Endothelial cell of umbilical vein (primary cell): ENCODE results near the gene STXBP2.

Experiments used
- TF ChIP-seq, protein P1 (sequence below), 2 donors: IDR thresholded peaks; 1 replicate in 1 of 2; 2 replicates in 1 of 2; pipeline ENCODE4 v1.5.1; 2011; ENCODE audit warnings: low read length in 2 of 2, mild to moderate bottlenecking in 2 of 2, moderate library complexity in 2 of 2, control low read depth in 1 of 2, inconsistent platforms in 1 of 2, low read depth in 1 of 2; ENCODE audit not compliant: insufficient read depth in 1 of 2; ENCODE audit errors: extremely low read depth in 1 of 2
- TF ChIP-seq, protein P2 (sequence below): IDR thresholded peaks from 2 replicates; pipeline ENCODE4 v1.6.1; 2011; ENCODE audit not compliant: insufficient read depth, insufficient read length

DNA sequence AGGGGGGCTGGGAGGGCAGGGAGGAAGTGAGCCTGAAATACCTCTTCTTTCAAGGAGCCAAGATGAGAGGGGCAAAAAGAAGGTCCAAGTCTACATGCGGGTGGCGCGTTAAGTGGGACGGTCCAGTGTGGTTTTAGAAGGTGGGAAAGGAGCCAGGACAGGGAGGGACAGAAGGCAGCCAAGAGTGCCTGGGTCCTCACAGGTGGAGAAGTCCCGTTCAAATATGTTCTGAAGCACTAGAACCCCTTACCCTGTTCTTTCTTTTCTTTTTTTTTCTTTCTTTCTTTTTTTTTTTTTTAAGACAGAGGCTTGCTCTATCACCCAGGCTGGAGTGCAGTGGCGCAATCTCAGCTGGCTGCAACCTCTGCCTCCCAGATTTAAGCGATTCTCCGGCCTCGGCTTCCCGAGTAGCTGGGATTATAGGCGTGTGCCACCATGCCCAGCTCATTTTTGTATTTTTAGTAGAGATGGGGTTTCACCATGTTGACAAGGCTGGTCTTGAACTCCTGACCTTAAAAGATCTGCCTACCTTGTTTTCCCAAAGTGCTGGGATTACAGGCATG lies 33.9 kb upstream of the STXBP2 start:
- TF ChIP-seq, protein P1, sequence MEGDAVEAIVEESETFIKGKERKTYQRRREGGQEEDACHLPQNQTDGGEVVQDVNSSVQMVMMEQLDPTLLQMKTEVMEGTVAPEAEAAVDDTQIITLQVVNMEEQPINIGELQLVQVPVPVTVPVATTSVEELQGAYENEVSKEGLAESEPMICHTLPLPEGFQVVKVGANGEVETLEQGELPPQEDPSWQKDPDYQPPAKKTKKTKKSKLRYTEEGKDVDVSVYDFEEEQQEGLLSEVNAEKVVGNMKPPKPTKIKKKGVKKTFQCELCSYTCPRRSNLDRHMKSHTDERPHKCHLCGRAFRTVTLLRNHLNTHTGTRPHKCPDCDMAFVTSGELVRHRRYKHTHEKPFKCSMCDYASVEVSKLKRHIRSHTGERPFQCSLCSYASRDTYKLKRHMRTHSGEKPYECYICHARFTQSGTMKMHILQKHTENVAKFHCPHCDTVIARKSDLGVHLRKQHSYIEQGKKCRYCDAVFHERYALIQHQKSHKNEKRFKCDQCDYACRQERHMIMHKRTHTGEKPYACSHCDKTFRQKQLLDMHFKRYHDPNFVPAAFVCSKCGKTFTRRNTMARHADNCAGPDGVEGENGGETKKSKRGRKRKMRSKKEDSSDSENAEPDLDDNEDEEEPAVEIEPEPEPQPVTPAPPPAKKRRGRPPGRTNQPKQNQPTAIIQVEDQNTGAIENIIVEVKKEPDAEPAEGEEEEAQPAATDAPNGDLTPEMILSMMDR (IDR thresholded peaks at IDR 0.05; ENCODE audit: extremely low read depth in 1 of 2, insufficient read depth in 1 of 2, low read depth in 1 of 2, low read length in 2 of 2) = no peak
- TF ChIP-seq, protein P2, sequence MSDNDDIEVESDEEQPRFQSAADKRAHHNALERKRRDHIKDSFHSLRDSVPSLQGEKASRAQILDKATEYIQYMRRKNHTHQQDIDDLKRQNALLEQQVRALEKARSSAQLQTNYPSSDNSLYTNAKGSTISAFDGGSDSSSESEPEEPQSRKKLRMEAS = no peak
